Lower leg skin (tissue), 4 donors: ENCODE measurements around the gene FAM124A. TPM values are rescaled to one million over a fixed set of nuclear protein-coding genes. Genes with fewer than 3 reads are reported as not detected.

Source experiments
- DNase-seq, 2 donors: peaks; one replicate each; pipeline ENCODE4 v3.0.0-alpha.2; 2019; ENCODE audit warnings: low spot score in 2 of 2
- H3K4me3 ChIP-seq: fragments of 200-600 bp; sonication (generic); 2 replicates; pipeline ENCODE4 v1.5.1; 2017; ENCODE audit warnings: mild to moderate bottlenecking, low read depth; ENCODE audit not compliant: poor library complexity, severe bottlenecking
- CTCF ChIP-seq, 3 donors: fragments of 450-650 bp; IDR thresholded peaks; one replicate each; pipeline ENCODE4 v1.5.1; 2016; ENCODE audit warnings: antibody characterized with exemption in 3 of 3, mild to moderate bottlenecking in 3 of 3, moderate library complexity in 2 of 3
- POLR2A ChIP-seq, 2 donors: fragments of 450-650 bp; IDR thresholded peaks; one replicate each; pipeline ENCODE4 v1.6.1; 2016 to 2017; ENCODE audit warnings: antibody characterized with exemption in 2 of 2, mild to moderate bottlenecking in 1 of 2, moderate library complexity in 1 of 2
- WGBS, 2 donors: methylation state at CpG; one replicate each; pipeline ENCODE4 v1.1.5; 2018; 5-methylcytosine and 5-hydroxymethylcytosine counted together
- intact Hi-C: fragments of 100-400 bp; cut with DNase I; formaldehyde crosslinking; loops from one replicate; pipeline ENCODE4 v1.15.0; 2023; ENCODE audit warnings: low total_unique reads
- total RNA-seq, 4 donors: library from RNA; depleted of rRNA; stranded (reverse); fragments of >200 nt; gene quantifications; one replicate each; pipeline ENCODE4 v1.1.0, GENCODE V29; 2016

FAM124A gene
- total RNA-seq, 4 donors from 2014 or later, result 0.30 to 5.0 (median 2.1) TPM

DNA sequence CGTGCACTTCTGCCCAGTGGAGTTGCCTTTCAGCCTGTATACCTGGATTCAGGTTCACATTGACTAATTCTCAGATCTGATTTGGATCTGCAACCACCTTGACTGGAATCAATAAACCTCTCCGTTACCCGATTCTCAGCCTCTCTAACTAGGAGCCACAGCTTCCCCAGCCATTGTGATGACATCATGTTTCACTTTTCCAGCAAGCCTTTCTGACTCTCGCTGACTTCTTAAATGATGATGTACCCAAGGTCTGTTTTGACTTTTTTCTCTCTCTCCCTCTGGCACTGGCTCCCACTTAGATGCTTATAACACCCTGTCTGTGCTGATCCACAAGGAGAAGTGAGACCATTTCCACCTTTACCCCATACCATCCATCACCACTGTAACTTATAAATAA lies 13.5 kb upstream of the FAM124A start:
- WGBS, 2 donors, result 74 to 85% methylated on average over 4 of the region's 4 CpGs
- TF ChIP-seq CTCF (IDR thresholded peaks at IDR 0.05) (no peak), POLR2A (IDR thresholded peaks at IDR 0.05) (no peak)
- DNase-seq, result no peak
- intact Hi-C loops, result no loop called here
- no peak overlapping the region for H3K4me3 ChIP-seq

- intact Hi-C loops, result no loop called here
- no peak overlapping the region for H3K4me3 ChIP-seq
- TF ChIP-seq POLR2A (IDR thresholded peaks at IDR 0.05) (no peak), CTCF (IDR thresholded peaks at IDR 0.05) (no peak)
- WGBS, 2 donors, result 33 to 46% methylated on average over 2 of the region's 2 CpGs
- DNase-seq, result no peak
Observed at GRCh38 chr13:51211910-51212309, 10.3 kb upstream of the FAM124A start.

DNA sequence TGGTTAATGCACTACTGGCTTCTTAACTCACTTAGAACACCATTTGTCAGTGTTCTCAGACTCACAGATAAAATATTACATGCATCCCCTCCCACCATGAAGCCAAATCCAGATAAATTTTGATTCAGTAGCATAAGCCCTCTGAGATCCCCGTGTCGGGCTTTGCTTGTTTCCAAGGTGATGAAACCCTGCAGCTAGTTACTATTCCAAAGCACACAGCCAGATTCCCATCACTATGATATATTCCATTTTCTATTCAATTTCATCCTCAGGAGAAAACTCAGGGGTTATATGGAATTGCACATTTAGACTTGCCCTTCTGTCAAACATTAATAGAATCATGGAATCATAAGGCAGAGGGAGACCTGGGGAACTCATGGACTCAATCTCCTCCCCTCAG lies 9.4 kb upstream of the FAM124A start:
- TF ChIP-seq POLR2A (IDR thresholded peaks at IDR 0.05) (no peak), CTCF (IDR thresholded peaks at IDR 0.05) (no peak)
- H3K4me3 ChIP-seq, result no peak overlapping the region
- WGBS, 2 donors, result 41 to 42% methylated on average over 2 of the region's 2 CpGs
- DNase-seq, result no peak
- intact Hi-C loops, result no loop called here

DNA sequence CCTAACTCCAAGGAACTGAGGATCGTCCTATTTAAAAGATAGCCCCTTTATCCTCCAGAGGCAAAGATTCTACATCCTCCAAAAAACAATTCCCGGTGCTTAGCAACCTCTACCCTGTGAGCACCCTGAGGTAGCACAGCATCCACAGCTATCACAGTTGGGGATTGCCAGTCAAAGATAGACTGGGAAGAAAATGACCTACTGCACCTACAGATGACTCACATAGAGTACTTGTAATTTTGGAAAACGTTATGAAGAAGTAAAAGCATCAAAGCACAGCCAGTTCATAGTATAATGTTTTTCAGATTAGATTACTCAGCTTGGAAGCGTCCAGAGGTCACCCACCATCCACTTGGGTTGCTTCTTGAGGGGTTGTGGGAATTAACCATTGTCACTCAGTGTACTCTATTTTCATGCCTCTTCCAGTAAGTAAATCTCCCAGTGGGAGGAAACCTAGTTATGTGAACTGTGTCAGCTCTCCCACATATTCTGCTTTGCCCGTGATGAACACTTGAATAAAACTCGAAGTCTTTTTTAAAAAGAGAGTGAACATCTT lies 8.9 kb upstream of the FAM124A start:
- DNase-seq, result no peak
- H3K4me3 ChIP-seq, result no peak overlapping the region
- WGBS, 2 donors, result 65 to 73% methylated on average over 6 of the region's 6 CpGs
- intact Hi-C loops, result no loop called here
- TF ChIP-seq POLR2A (IDR thresholded peaks at IDR 0.05) (no peak), CTCF (IDR thresholded peaks at IDR 0.05) (no peak)

GRCh38 chr13:51218626-51219025 lies 3.6 kb upstream of the FAM124A start:
- intact Hi-C loops, result no loop called here
- TF ChIP-seq CTCF (IDR thresholded peaks at IDR 0.05) (no peak), POLR2A (IDR thresholded peaks at IDR 0.05) (no peak)
- 73 to 79% methylated on average over 4 of the region's 4 CpGs for WGBS, 2 donors
- H3K4me3 ChIP-seq, result no peak overlapping the region
- no peak for DNase-seq

- no peak overlapping the region for H3K4me3 ChIP-seq
- 84 to 87% methylated on average over 2 of the region's 2 CpGs for WGBS, 2 donors
- DNase-seq, result no peak
- intact Hi-C loops, result no loop called here
- TF ChIP-seq CTCF (IDR thresholded peaks at IDR 0.05), result no peak
- TF ChIP-seq POLR2A (IDR thresholded peaks at IDR 0.05), result no peak
Observed at GRCh38 chr13:51220706-51221105, 1.5 kb upstream of the FAM124A start.
